ENCODE measurements around the gene REEP1.
"Not testable (repeated sequence)": the region's sequence is repeated elsewhere in the genome, so short reads cannot be mapped to it uniquely, and the experiment has no call there.

REEP1 gene

GRCh38 chr2:86243950-86244733, 93.3 kb downstream of the REEP1 start:
- no peak for DNase-seq (ENCODE audit: low read depth)

- no peak for DNase-seq (ENCODE audit: low read depth)
Observed at GRCh38 chr2:86243272-86243671, 94.2 kb downstream of the REEP1 start.

- DNase-seq (ENCODE audit: low read depth) = no peak
Observed at GRCh38 chr2:86241611-86242010, 95.8 kb downstream of the REEP1 start.

- DNase-seq (ENCODE audit: low read depth) = no peak
Observed at GRCh38 chr2:86240251-86240650, 97.2 kb downstream of the REEP1 start.

- no peak for DNase-seq (ENCODE audit: low read depth)
Observed at GRCh38 chr2:86239745-86240144, 97.7 kb downstream of the REEP1 start.

- no peak for DNase-seq (ENCODE audit: low read depth)
Observed at GRCh38 chr2:86239326-86239725, 98.1 kb downstream of the REEP1 start.

GRCh38 chr2:86238354-86238753, 99.1 kb downstream of the REEP1 start:
- no peak for DNase-seq (ENCODE audit: low read depth)

- DNase-seq (ENCODE audit: low read depth) = no peak
Observed at GRCh38 chr2:86237172-86237571, 100.3 kb downstream of the REEP1 start.

GRCh38 chr2:86235196-86235980, 102.0 kb downstream of the REEP1 start:
- DNase-seq (ENCODE audit: low read depth) = no peak

- DNase-seq (ENCODE audit: low read depth) = no peak
Observed at GRCh38 chr2:86234563-86235131, 102.8 kb downstream of the REEP1 start.

GRCh38 chr2:86233436-86233835, 104.0 kb downstream of the REEP1 start:
- no peak for DNase-seq (ENCODE audit: low read depth)

- no peak for DNase-seq (ENCODE audit: low read depth)
Observed at GRCh38 chr2:86232910-86233309, 104.5 kb downstream of the REEP1 start.

GRCh38 chr2:86232373-86232784, 105.0 kb downstream of the REEP1 start:
- DNase-seq (ENCODE audit: low read depth) = no peak

GRCh38 chr2:86231680-86232372, 105.6 kb downstream of the REEP1 start:
- no peak for DNase-seq (ENCODE audit: low read depth)

GRCh38 chr2:86230961-86231360, 106.5 kb downstream of the REEP1 start:
- DNase-seq (ENCODE audit: low read depth) = no peak

GRCh38 chr2:86229221-86229620, 108.2 kb downstream of the REEP1 start:
- DNase-seq (ENCODE audit: low read depth) = no peak

GRCh38 chr2:86228574-86228973, 108.9 kb downstream of the REEP1 start:
- DNase-seq (ENCODE audit: low read depth) = not testable (repeated sequence)

- no peak for DNase-seq (ENCODE audit: low read depth)
Observed at GRCh38 chr2:86227685-86228084, 109.7 kb downstream of the REEP1 start.

- no peak for DNase-seq (ENCODE audit: low read depth)
Observed at GRCh38 chr2:86226636-86227520, 110.5 kb downstream of the REEP1 start.

- no peak for DNase-seq (ENCODE audit: low read depth)
Observed at GRCh38 chr2:86226070-86226469, 111.4 kb downstream of the REEP1 start.

GRCh38 chr2:86225581-86225980, 111.8 kb downstream of the REEP1 start:
- no peak for DNase-seq (ENCODE audit: low read depth)
